HG03045 (cell line): ENCODE results near the gene CHAF1A.

Experiments
- ATAC-seq: cut with Tn5 transposase; IDR thresholded peaks from one replicate; pipeline ENCODE4 v1.9.1; 2021; ENCODE audit warnings: mild to moderate bottlenecking, moderate library complexity; ENCODE audit not compliant: unreplicated experiment

CHAF1A gene

DNA sequence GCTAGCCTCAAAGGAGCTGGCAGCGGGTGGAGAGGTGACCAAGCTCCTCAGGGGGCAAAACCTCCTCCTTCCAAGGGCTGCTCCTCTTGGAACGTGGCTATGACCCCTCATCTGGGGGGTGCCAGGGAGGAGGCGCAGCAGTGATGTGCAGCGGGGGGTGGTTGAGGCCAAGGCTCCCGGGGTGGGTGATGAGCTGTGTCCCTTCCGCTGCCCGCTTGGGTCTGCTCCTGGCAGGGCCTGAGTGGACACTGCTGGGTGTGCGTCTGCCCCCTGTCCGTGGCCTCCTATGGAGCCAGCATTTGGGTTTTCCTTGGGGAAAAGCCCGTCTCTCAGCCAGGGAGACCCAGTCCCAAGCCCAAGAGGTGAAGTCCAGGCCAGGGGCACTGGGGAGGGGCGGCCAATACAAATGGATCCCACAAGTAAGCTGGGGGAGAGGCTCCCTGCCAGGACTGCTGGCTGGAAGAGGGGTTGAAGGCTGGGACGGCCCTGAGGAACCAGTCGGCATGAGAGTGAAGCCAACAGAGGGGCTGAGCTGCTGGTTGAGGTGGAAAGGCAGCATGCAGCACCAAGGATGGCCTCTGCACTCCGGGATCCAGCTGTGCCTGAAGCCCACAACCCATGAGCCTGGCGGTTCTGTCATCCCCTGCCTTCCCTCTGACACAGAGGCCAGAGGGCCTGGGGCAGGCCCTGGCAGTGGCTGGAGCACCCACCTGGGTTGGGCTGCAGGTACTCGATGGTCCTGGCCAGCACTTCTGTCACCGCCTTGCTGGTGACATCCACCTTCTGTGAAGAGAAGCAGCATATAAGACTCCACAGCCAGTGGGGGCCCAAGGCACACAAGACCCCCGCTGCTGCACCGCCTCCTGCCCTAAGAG lies 36.4 kb upstream of the CHAF1A start:
- ATAC-seq: no peak

DNA sequence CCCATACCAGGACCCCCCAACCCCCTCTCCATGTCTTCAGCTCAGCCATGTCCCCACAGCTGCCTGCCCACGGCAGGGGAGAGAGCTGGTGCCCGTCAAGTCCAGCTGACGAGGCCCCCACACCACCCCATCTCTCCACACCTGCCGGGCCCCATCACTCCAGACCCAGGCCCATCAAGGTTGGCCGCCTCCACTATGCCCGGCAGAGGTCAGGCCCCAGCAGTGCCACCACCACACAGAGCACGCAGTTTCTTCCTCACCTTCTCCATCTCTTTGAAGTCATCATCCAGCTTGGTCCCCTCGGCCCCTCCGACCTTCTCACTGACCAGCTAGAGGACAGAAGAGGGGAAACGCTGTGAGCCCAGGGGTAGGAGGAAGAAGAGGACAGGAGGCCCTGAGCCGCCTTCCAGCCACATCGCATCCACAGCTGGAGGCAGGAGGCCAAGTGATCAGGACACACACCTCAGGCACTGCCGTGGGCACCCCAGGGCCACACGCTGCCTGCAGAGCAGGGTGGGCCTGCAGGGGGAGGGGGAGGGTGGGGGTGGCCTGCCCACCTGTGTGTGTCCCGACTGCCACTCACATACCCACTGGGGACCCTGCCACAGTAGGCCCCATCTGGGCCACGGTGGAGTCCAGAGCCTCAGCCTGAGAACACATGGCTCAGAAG lies 35.6 kb upstream of the CHAF1A start:
- no peak for ATAC-seq

DNA sequence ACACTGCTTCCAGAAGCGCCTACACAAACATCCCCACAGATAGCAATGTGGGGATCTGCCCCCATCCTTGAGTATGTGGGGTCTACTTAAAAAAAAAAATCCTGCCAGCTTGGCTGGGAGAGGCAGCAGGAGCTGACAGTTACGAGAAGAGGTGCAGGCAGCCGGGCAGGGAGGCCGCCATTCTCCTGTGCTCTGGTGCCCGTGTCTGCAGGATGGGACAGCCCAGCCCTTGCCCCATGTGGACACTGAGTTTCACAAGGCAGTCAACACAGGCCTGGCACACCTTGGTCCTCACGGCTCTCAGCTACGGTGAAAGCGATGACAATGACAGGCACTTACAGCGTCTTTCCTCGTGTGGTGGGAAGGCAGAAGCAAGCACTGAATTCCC lies 35.1 kb upstream of the CHAF1A start:
- ATAC-seq: no peak

DNA sequence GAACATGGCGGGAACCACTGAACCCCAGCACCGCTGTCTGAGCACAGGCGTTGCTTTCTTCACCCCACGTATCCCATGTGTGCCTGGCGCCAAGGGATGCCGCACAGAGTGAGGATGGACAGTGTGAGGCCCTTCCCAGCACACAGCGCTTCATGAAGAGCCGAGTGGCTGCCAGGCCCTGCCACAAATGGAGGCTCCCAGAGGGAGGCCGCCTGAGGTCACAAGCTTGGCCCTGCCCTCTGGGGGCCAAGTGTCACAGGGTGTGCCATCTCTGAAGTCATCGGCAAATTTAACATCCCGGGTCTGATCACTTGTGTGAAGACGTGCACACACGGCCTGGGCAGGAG lies 34.7 kb upstream of the CHAF1A start:
- no peak for ATAC-seq

DNA sequence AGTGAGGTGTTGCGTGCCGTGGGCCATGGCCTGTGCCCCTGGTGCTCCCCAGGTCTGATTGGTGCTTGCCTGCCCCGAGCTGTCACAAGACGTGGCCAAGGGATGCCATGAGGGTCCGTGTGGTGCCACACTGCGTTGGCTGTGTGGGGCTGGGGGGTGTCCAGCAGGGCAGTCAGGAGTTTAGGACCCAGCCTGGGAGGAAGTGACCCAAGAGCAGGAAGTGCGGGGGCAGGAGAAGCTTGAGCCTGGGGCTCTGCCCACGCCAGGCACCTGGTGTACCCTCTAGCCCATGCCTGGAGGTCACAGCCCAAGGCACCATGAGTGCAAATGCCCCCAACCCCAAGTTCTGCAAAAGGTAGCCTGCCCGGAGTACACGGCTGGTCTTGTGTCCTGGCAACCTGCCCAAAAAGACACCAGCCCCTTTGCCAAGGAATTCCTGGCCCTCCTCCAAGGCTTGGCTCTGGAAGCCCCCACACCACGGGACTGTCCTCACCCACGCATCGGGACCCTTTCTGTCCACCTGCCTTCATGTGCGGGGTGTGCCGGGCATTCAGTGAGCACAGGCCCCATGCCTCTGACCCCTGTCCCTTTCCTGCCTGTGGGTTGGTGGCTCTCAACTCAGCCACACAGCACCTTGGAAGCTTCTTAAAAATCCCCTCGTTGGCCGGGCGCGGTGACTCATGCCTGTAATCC lies 34.2 kb upstream of the CHAF1A start:
- no peak for ATAC-seq

DNA sequence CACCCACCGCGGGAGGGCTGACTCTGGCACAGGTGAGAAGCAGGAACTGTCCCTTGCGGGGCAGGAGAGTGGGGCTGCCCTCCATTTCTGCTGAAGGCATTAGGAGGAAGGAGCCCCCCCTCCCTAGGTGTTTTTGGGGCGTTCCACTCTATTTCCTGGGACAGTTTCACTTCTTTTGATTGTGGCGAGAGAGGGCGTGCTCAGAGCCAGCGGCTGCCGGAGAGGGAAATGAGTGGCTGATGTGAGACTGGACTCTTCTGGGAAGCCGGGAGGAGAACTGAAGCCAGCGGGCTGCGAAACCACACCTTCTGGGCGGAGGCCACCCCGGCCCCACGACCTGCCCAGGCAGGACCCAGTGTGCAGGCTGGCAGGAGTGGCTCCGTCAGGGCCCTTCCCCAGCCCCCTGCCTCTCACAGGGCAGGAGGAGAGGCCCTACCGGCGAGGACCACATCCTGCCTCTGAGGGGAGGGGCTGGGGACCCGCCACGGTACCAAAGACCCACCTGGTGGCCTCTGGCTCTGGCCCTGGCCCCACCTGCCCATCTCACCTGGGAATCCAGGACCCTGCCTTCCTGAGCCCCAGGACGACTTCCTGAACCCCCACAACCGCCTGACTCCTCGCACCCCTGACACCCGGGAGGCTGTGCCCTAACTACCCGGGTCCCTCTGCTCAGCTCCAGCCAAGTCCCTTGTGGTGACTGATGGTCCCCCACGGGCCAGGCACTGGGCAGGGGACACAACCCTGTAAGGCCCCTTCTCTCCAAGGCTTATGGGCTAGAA lies 33.1 kb upstream of the CHAF1A start:
- peak; percentile 40 for ATAC-seq

DNA sequence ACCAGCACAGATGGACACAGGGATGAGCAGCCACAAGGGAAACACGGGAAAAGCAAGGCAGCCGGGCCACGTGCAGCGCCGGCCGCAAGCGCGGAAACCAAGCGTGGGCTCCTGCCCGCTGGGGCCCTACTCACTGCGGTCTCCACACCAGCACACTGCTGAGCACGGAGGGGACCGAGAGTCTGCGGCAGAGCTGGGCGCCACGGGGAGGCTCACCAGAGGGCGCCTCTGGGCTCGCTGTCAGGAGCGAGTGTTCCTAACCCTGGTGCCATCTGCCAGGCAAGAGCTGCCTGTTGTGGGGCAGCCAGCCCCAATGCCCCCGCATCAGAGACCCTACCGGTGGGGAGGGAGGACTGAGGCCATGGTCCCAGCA lies 32.6 kb upstream of the CHAF1A start:
- peak; percentile 37 for ATAC-seq

DNA sequence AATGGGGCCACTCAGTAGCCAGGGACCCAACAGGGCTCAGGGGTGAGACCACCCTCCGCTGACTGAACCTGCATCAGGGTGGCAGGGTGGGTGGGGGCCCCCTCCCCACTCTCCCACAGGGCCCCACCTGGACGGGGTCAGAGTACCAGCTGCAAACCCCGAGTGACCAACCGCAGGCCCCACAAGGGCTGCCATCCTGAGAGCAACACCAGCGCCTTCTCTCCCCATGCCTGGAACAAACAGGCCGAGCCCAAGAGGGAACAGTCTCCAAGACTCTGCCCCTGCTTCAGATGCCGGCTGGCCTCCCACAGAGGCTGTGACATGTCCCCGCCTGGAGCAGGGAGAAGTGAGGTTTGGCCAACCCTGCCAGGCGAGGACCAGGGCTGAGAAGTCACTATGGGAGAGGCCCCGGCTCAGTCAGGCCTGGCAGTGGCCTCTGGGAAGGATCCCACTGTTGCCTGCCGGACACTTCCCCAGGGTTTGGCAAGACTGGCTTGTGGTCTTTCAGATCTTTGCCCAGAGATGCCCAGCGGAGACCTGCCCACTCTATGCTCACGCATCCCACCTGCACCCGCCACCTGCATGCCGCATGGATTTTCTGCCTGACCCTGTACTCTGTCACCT lies 31.9 kb upstream of the CHAF1A start:
- no peak for ATAC-seq

DNA sequence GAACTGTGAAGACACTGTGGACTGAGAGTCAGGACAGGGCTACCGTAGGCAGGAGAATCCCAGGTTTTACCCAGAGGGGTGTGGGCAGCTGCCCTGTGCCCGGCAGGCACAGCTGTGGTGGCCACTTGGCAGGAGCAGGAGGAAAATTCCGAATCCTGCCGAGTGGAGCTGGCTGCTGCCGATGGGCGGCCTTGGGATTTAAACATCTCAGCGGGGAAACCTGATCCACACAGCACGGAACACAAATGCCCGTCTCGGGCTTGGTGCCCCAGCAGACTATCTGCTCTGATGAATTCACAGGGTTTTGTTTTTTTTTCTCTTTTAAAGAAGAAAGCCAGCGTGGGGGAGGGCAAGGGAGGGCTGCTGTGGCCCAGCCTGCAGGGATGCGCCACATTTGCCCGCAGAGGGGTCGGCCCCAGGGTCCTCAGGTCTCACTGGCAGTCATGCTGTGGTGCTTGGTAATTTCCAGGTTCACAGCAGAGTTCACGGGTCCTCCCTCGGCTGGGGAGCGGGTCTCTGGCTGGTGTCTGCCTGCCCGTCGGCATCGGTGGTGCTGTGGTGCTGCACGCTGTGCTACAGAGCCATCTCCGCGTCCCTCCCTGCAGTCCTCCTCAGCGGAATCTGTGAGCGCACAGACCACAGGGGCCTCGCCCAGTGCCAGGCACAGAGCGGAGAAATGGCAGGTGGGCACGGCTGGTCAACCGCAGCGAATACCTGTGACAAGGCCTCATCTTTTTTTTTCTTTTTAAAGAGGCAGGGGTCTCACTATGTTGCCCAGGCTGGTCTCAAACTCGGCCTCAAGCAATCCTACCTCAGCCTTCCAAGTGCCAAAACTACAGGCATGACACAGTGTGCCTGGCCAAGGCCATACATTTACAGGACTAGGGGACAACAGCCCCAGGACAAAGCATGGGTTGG lies 30.9 kb upstream of the CHAF1A start:
- no peak for ATAC-seq

DNA sequence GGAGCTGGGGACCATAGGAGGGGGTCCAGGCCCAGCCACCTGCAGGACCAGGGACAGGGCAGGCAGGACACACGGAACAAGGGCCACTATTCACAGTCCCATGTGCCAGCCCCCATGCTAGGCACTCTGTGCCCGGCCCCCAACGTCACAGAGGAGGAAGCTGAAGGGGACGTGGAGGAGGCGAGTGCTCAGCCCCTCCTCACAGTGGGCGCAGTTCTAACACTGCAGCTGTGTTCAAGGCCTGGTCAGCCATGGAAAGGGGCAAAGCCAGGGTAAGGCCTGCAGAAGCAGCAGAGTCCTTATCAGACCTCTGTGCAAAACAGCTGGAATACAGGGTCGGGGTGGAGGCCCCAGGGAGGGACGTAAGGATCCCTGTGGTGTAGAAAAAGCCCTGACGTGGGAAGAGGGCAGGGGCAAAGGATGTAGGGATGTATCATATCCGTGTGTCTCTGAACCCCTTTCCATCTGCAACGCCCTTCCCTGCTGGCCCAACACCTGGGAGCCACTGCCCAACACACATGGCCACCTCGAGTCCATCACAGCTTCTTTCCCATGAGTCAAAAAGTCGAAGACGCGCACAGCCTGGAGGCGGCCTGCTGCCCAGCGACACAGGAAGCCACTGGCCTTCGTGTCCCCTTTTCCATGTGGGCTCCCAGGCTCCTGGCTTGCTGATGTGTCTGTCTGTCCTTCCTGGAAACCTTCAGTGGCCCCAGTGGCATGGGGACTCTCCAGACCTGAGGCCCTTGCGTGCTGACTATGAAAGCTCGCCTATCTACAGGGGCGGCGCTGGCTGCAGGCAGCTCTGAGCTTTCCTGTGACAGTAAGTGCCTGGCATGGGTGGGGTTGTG lies 30.1 kb upstream of the CHAF1A start:
- no peak for ATAC-seq

DNA sequence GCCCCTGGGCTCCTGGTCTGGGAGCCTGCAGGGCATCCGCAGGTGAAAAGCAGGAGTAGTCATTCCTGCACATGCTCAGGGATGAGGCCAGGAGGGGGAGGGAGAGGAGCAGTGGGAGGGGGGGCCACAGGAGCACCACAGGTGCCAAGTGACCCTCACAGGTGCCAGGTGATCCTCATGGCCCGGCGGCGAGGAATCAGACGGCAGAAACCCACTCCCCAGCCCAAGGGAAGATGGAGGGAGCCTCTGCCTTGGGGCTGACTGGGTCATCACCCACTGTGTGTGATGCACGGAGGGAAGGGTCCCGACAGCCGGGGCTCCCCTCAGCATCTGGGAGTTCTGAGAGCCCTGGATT lies 29.4 kb upstream of the CHAF1A start:
- no peak for ATAC-seq

DNA sequence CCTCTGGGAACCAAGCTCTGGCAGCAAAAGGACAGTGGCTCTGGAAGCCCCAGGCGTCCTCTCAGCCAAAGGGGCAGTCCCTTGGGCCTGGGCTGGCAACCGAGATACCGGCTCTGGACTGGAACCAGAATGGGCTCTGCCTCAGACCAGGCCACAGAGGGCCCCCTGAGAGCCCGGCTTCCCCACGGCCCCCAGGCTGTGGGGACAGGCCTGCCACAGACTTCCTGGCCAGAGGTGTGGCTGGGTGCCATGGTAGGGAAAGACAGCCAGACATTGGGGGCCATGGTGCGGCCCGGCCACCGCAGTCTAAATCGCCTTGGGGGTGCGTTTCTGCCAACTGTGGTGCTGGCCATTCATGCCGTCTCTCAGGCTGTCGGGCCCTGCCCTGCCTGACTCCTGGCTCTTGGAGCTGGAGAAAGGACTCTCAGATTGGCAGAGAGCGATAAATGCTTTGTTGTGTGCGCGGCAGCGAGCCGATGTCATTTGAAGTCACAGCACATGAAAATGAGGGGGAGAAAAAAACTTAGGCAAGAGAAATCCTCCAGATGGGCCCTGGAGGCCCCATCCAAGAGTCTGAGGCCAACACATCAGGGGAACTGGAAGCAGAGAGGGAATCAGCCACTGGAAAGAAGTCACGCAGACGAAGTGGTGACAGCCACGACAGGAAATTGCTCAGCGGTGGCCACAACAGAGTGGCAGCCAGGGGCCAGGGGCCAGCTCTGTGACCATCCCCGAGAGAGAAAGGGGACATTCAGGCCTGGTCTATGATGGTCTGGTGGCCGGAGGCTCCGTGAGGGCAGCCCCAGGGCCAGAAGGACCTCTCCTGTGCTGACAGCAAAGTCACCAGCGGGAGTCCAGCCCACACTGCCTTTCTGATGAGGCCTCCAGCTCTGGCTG lies 28.6 kb upstream of the CHAF1A start:
- ATAC-seq: no peak

DNA sequence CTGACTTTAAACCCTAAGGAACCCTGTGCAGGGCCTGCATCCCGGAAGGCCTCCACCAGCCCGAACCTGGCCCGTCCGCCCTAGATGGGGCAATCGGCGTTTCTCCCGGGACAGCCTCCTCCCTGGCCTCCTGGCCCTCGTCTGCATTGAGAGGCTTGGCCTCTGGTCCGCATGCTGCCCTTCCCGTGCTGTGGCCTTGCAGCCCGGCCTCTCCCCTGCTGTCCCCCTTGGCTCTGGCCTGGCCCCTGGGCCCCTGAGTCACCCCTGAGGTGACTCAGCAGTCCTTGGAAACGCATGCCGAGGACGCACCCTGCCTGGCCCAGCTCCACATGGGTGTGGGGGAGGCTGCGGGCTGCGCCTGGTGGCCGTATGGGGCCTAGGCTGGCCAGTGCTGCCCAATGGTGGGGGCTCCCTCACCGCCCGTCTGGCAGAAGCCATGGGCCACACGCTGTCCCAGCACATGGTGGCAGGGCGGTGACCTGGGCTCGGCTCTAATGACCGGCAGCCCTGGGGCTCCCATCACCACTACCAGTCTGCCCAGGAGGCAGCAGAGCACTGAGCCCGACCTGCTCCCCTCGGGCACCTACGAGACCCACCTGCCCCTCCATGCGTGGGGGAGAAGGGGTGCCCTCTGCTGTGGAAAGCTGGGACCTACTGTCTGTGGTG lies 27.8 kb upstream of the CHAF1A start:
- no peak for ATAC-seq

DNA sequence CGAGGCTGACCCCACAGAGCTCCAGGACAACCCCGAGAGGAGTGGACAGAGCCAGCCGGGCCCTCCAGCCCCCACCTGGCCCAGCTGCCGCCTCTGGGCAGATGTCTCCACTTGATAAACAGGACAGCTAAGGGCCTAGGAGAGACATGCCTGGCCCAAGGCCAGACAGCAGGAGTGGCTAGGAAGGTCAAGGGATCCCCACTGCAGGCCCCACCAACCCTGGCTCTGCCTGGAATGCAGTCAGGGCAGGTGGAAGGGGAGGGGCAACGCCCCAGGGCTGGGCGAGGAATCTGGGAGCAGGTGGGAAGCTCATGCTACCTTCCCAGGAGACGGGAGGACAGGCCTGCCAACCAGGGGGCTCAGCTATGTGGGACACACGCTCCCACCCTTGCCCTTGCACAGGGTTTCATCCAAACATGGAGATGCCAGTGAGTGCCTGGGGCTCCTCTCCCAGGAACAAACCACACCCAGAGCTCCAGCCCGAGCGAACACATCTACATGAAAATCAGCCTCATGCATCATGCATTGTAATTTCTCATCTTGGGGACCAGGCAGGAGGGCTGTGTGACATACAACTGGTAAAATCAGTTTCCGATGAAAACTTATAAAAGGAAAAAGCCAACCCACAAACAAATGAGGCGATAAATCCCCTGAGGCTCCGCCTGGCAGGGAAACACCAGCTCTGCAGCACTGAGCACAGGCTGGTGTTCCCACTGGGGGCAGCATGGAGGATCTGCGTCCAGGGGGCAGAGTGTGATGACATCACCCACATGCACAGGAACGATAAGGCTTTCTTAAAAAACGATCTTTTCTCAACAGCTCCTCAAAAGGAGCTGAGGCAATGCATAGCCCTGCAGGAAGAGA lies 27.0 kb upstream of the CHAF1A start:
- ATAC-seq: no peak

DNA sequence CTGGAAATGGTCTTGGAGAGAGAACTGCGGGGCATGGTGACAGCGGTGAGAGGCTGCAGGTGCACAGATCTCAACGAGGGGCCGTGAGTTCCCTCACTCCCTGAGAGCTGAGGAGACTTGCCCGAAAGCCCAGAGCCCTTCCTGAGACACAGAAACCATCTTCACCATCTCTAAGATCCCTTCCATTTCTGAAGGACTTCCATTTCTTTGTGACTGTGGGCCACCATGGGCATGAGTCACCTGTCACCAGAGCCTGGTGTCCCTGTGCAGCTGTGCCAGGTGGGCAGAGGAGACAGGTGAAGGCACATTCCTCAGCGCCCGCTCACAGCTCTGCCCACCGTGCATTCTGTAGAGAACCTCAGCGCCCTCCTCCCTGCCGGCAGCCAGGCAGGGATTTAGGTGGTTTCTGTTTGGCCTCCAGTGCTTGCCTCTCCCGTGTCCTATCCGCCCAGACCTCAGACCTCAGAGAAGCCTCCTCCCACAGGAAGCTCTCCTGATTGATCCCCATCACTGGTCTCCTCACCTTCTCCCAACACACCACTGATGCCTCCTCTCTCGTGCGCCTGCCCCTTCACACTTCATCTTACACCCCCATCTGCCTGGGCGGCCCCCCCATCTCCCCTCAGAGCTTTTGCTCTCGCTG lies 26.3 kb upstream of the CHAF1A start:
- no peak for ATAC-seq

DNA sequence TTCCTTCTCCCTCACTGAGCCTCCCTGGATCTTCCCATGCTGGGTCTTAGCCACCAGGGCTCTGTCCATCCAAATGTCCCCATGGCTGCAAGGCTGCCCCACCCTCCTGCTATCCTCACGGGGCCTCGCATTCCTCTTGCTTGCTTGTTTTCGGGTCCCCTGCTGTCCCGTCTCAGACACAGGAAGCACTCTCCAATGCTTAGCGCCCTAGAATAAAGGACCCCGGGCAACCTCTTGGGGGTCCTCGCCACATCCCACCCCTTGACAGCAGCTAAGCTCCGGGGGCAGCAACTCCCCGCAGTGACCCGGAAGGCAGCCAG lies 25.8 kb upstream of the CHAF1A start:
- no peak for ATAC-seq
